ENCODE measurements around the gene BTC. TPM values are rescaled to one million over a fixed set of nuclear protein-coding genes. Genes with fewer than 3 reads are reported as not detected.

BTC gene
- total RNA-seq, 4 donors from 2014 or later, result 0.95 to 2.6 (median 1.7) TPM

DNA sequence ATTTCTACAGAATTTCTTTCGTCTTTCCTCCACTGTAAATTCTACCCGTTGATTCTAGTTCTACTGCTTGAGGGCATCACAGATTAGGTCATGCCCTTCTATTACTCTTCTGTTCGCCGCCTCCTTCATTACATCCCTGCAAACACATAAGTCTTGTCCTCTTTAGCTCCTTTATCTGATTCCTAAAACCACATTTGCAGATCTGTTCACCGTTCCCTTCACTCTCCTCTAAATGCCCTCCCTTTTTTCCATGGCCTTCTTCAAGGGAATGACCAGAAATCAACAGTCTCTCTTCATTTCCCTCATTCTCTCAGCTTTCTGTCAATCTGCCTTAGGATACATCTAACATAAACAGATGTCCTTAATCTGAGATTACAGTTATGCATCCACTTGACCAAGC, 43.1 kb downstream of the BTC start:
- DNase-seq (ENCODE audit: low spot score) (no peak), ATAC-seq (ENCODE audit: low FRiP score) (no peak)
- TF ChIP-seq, protein P1, sequence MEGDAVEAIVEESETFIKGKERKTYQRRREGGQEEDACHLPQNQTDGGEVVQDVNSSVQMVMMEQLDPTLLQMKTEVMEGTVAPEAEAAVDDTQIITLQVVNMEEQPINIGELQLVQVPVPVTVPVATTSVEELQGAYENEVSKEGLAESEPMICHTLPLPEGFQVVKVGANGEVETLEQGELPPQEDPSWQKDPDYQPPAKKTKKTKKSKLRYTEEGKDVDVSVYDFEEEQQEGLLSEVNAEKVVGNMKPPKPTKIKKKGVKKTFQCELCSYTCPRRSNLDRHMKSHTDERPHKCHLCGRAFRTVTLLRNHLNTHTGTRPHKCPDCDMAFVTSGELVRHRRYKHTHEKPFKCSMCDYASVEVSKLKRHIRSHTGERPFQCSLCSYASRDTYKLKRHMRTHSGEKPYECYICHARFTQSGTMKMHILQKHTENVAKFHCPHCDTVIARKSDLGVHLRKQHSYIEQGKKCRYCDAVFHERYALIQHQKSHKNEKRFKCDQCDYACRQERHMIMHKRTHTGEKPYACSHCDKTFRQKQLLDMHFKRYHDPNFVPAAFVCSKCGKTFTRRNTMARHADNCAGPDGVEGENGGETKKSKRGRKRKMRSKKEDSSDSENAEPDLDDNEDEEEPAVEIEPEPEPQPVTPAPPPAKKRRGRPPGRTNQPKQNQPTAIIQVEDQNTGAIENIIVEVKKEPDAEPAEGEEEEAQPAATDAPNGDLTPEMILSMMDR (IDR thresholded peaks at IDR 0.05), result no peak

DNA sequence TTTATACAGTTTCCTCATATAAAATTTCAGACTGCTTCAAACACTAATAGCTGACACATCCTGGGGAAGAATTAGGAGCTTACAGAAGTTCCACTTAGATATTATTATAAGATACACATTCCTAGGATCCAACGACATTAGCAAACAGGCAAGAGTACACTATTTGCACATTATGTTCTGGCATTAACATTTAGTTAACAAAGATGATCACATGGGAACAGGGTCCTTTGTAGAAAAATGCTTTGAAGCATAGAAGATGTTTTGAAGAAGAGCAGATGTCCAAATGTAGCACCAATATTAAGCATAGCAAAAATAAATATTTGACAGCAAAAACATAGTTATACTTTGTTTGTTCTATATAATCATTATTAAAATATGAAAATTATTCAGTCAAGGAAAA, 52.1 kb downstream of the BTC start:
- DNase-seq (ENCODE audit: low spot score) (no peak), ATAC-seq (ENCODE audit: low FRiP score) (no peak)
- TF ChIP-seq, protein P1 (IDR thresholded peaks at IDR 0.05), result no peak

DNA sequence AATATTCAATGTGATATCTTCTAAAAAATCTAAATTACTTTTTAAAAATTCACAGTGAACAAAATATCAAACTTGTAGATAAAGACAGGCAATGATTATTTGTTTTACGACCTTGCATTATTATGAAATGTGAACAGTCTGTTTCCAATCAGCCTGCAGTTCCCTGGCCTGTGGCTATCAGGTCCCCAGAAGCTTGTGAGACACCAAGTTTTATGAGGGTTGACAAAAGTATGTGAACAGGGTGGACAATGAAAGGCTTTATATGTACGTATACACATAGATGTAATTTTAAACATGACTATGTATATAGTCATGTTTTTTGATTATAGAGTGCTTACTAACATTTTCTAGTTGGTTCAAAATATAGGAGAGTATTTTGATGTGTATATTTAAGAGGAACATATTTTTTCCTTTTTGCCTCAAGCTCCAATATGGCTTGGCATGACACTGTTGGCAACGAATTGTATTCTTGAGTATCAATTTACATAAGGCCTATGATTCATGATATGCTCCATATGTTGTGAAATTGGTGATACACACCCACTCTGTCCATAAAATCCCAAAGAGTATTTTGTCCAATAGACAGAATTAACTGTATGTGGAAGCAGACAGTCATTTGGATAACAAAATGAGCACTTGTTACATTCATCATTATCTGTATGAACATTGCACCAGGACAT, 55.7 kb downstream of the BTC start:
- ATAC-seq (ENCODE audit: low FRiP score) (no peak), DNase-seq (ENCODE audit: low spot score) (no peak)
- TF ChIP-seq, protein P1 (IDR thresholded peaks at IDR 0.05), result no peak

DNA sequence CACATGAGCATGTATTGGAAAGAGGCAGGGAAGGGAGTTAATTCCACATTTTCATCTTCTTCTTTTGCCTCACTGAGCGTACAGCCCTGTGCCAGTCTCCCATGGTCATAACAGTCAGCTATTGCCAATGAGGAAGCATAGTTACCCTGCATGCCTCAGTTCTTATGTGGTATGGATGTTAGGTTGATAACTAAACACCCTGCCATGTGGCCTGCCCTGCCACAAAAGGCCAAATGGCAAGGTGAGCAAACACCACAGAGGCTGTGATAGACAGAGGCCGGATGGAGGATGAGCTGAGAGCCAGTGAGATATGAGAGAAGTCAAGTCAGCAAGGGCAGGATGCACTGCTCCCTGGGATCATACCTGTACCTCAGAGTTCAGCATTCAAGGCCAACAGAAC, 59.3 kb downstream of the BTC start:
- TF ChIP-seq, protein P1 (IDR thresholded peaks at IDR 0.05), result no peak
- no peak for ATAC-seq (ENCODE audit: low FRiP score)
- no peak for DNase-seq (ENCODE audit: low spot score)

DNA sequence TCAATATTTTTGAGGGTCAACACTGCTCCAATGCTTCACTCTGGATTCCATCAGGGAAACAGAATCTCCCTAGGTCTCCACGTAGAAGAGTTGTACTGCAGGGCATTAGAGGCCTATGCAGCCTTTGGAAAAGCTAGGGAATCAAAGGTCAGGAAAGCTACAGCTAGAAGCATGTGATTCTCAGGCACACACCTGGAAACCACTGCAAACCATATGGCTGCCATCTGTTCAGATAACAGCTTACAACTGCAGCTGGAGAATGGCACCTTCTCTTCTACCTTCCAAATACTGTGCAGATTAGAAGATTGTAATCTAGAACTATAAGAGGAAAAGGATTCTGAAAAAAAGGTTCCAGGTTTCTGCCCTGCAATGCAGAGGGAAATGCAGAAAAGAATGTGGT, 60.6 kb downstream of the BTC start:
- TF ChIP-seq, protein P1 (IDR thresholded peaks at IDR 0.05), result no peak
- ATAC-seq (ENCODE audit: low FRiP score), result no peak
- no peak for DNase-seq (ENCODE audit: low spot score)

DNA sequence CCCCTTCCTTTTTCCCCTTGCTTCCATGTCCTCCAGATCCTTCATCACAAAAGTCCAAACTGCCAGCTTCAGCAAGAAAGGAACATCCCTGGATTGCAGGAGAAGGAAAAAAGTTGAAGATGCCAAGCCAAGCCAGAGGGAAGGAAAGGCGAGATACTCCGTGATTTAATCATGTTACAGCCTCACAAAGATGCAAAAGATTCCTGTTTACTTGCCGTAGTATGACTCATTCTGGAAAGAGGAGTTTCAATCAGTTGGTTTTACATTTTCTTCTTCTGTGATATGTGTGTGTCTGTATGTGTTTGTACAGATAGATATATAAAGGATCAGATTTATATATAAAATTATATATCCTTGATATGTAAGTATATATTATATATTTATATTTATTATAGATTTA, 69.3 kb downstream of the BTC start:
- ATAC-seq (ENCODE audit: low FRiP score) (no peak), DNase-seq (ENCODE audit: low spot score) (no peak)
- TF ChIP-seq, protein P1 (IDR thresholded peaks at IDR 0.05), result no peak

DNA sequence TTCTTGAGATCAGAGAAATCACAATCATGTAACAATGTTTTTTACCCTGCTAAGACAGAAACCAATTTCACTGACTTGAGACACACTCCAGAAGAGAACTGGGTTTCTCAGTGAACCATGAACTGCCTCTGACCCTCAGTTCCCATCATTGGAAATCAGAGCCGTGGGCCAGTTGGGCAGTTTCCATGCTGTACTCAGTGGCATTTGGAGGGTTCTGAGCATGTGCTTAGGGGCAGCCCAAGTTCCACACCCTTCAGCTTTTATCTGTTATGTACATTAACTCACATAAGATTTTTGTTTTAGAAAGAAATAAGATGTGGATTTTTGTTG, 77.9 kb downstream of the BTC start:
- ATAC-seq (ENCODE audit: low FRiP score) (no peak), DNase-seq (ENCODE audit: low spot score) (no peak)

More for the DNA sequence above, 77.9 kb downstream of the BTC start:
- TF ChIP-seq, protein P1 (IDR thresholded peaks at IDR 0.05), result no peak

Data from omental fat pad (tissue), 4 donors.